Ascending aorta (tissue), 2 donors: Measurements from ENCODE around the gene SMC5. TPM values are rescaled to one million over a fixed set of nuclear protein-coding genes. Genes with fewer than 3 reads are reported as not detected.

ENCODE experiments used
- DNase-seq, 2 donors: peaks; one replicate each; pipeline ENCODE4 v3.0.0-alpha.2; 2019; ENCODE audit warnings: low spot score in 2 of 2
- H3K27ac ChIP-seq, 2 donors: fragments of 200-600 bp; sonication (generic); one replicate each; pipeline ENCODE4 v1.5.1; 2016 to 2017; ENCODE audit warnings: mild to moderate bottlenecking in 1 of 2
- H3K27me3 ChIP-seq: fragments of 200-600 bp; sonication (generic); one replicate; pipeline ENCODE4 v1.5.1; 2017
- H3K36me3 ChIP-seq, 2 donors: fragments of 200-600 bp; sonication (generic); one replicate each; pipeline ENCODE4 v1.5.1; 2016
- H3K4me1 ChIP-seq, 2 donors: fragments of 200-600 bp; sonication (generic); one replicate each; pipeline ENCODE4 v1.5.1; 2016 to 2017; ENCODE audit warnings: mild to moderate bottlenecking in 1 of 2
- H3K4me3 ChIP-seq, 2 donors: fragments of 200-600 bp; sonication (generic); one replicate each; pipeline ENCODE4 v1.5.1; 2016 to 2017; ENCODE audit warnings: mild to moderate bottlenecking in 1 of 2
- H3K9me3 ChIP-seq, 2 donors: fragments of 200-600 bp; sonication (generic); one replicate each; pipeline ENCODE4 v1.5.1; 2016
- CTCF ChIP-seq, 3 experiments: fragments of 200-600 bp in 2 of 3; fragments of 450-650 bp in 1 of 3; sonication (generic) in 2 of 3; IDR thresholded peaks; one replicate each; pipeline ENCODE4 v1.5.1; 2016 to 2019; ENCODE audit warnings: antibody characterized with exemption in 3 of 3, mild to moderate bottlenecking in 1 of 3, moderate library complexity in 1 of 3
- intact Hi-C: fragments of 100-400 bp; cut with DNase I; formaldehyde crosslinking; loops from one replicate; pipeline ENCODE4 v1.15.1; 2023
- total RNA-seq: library from RNA; depleted of rRNA; stranded (reverse); fragments of >200 nt; gene quantifications from one replicate; pipeline ENCODE4 v1.1.0, GENCODE V29; 2016

Gene SMC5
- total RNA-seq, 1 donor from 2014 or later = 13.9 TPM

- H3K36me3 ChIP-seq = peaks cover 7 to 36% of the 10 kb centered on the region in 2 donors
- H3K4me3 ChIP-seq = no peak overlapping the region
- peak overlapping the region in 1 of 2 donors; percentile 14 for H3K27ac ChIP-seq
- TF ChIP-seq CTCF (IDR thresholded peaks at IDR 0.05) = peak; percentile 44 to 67 (median 61)
- intact Hi-C loops = loop anchor here (2.0 to 5.0 kb wide), 3 partner anchors 39 to 250 kb away; no protein-coding TSS in a partner anchor
- H3K27me3 ChIP-seq = no peaks in the 10 kb centered on the region
- no peak for DNase-seq
- no peaks in the 10 kb centered on the region for H3K9me3 ChIP-seq
- H3K4me1 ChIP-seq = no peaks in the 10 kb centered on the region
Measured at GRCh38 chr9:70352802-70353201, 94.0 kb downstream of the SMC5 start.

GRCh38 chr9:70355801-70356200 lies 97.0 kb downstream of the SMC5 start:
- H3K27ac ChIP-seq = no peak overlapping the region
- TF ChIP-seq CTCF (IDR thresholded peaks at IDR 0.05) = no peak
- intact Hi-C loops = no loop called here

GRCh38 chr9:70362952-70363351 lies 104.2 kb downstream of the SMC5 start:
- Histone ChIP-seq H3K4me1 (no peaks in the 10 kb centered on the region), H3K27me3 (no peaks in the 10 kb centered on the region), H3K36me3 (no peaks in the 10 kb centered on the region), H3K4me3 (no peak overlapping the region), H3K27ac (no peak overlapping the region), H3K9me3 (no peaks in the 10 kb centered on the region)
- intact Hi-C loops = no loop called here
- DNase-seq = no peak
- TF ChIP-seq CTCF (IDR thresholded peaks at IDR 0.05) = no peak

More at GRCh38 chr9:70355801-70356200, 97.0 kb downstream of the SMC5 start:
- DNase-seq = no peak
- Histone ChIP-seq H3K9me3 (no peaks in the 10 kb centered on the region), H3K4me3 (no peak overlapping the region), H3K36me3 (peaks cover 0 to 10% of the 10 kb centered on the region in 2 donors), H3K27me3 (no peaks in the 10 kb centered on the region), H3K4me1 (no peaks in the 10 kb centered on the region)

- Histone ChIP-seq H3K9me3 (no peaks in the 10 kb centered on the region), H3K4me1 (no peaks in the 10 kb centered on the region), H3K4me3 (no peak overlapping the region), H3K27me3 (no peaks in the 10 kb centered on the region), H3K36me3 (no peaks in the 10 kb centered on the region), H3K27ac (no peak overlapping the region)
- TF ChIP-seq CTCF (IDR thresholded peaks at IDR 0.05) = no peak
- intact Hi-C loops = no loop called here
- no peak for DNase-seq
Measured at GRCh38 chr9:70363760-70364159, 105.0 kb downstream of the SMC5 start.

GRCh38 chr9:70367305-70367930 lies 108.6 kb downstream of the SMC5 start:
- H3K27ac ChIP-seq = no peak overlapping the region
- no peaks in the 10 kb centered on the region for H3K9me3 ChIP-seq
- intact Hi-C loops = no loop called here
- no peak overlapping the region for H3K4me3 ChIP-seq
- TF ChIP-seq CTCF (IDR thresholded peaks at IDR 0.05) = no peak
- H3K27me3 ChIP-seq = no peaks in the 10 kb centered on the region
- DNase-seq = no peak
- H3K4me1 ChIP-seq = no peaks in the 10 kb centered on the region
- no peaks in the 10 kb centered on the region for H3K36me3 ChIP-seq
